Stomach (tissue), 4 donors: ENCODE results near the gene RO60.

Experiments
- EP300 ChIP-seq: sonication (generic); formaldehyde crosslinking; IDR thresholded peaks from one replicate; pipeline ENCODE4 v1.6.1; 2017; ENCODE audit warnings: antibody characterized with exemption
- POLR2A ChIP-seq, 4 donors: fragments of 450-650 bp; IDR thresholded peaks; one replicate each; pipeline ENCODE4 v1.6.1; 2016; ENCODE audit warnings: antibody characterized with exemption in 4 of 4, control low read depth in 2 of 4, mild to moderate bottlenecking in 1 of 4, moderate library complexity in 1 of 4
- TF ChIP-seq, protein P1 (sequence below), 7 experiments: fragments of 450-650 bp in 4 of 7; fragments of 200-600 bp in 3 of 7; sonication (generic) in 3 of 7; IDR thresholded peaks; one replicate each; pipeline ENCODE4 v1.5.1; 2016 to 2019; ENCODE audit warnings: antibody characterized with exemption in 7 of 7, control low read depth in 2 of 7, mild to moderate bottlenecking in 1 of 7

DNA sequence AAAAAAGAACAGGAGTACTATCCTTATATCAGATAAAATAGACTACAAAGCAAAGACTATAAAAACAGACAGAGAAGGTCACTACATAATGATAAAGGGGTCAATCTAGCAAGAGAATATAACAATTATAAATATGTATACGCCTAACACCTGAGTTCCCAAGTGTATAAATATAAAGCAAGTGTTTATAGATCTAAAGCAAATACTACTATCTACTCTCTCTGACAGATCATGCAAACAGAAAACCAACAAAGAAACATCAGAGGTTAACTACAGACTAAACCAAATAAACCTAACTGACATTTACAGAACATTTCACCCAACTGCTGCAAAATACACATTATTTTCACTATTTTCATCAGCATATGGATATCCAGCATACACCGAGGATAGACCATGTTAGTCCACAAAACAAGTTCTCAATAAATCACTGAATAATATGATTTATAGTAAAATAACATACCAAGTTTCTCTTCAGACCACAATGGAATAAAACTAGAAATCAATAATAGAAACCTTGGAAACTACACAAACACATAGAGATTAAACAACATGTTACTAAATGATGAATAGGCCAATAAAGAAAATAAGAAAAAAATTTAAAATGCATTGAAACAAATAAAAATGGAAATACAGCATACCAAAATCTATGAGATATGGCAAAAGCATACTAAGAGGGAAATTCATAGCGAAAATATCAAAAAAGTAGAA is 22.9 kb upstream of the RO60 start:
- TF ChIP-seq, protein P1, sequence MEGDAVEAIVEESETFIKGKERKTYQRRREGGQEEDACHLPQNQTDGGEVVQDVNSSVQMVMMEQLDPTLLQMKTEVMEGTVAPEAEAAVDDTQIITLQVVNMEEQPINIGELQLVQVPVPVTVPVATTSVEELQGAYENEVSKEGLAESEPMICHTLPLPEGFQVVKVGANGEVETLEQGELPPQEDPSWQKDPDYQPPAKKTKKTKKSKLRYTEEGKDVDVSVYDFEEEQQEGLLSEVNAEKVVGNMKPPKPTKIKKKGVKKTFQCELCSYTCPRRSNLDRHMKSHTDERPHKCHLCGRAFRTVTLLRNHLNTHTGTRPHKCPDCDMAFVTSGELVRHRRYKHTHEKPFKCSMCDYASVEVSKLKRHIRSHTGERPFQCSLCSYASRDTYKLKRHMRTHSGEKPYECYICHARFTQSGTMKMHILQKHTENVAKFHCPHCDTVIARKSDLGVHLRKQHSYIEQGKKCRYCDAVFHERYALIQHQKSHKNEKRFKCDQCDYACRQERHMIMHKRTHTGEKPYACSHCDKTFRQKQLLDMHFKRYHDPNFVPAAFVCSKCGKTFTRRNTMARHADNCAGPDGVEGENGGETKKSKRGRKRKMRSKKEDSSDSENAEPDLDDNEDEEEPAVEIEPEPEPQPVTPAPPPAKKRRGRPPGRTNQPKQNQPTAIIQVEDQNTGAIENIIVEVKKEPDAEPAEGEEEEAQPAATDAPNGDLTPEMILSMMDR (IDR thresholded peaks at IDR 0.05): no peak
- TF ChIP-seq POLR2A (IDR thresholded peaks at IDR 0.05): no peak
- no peak for TF ChIP-seq EP300
